Stimulated activated CD4-positive, alpha-beta T cell treated with anti-CD3 and anti-CD28 coated beads, TNF-alpha, amount 100 ng/mL, for 24 hours (primary cell): Measurements from ENCODE around the gene MYL7.
"Not testable (repeated sequence)": the region's sequence is repeated elsewhere in the genome, so short reads cannot be mapped to it uniquely, and the experiment has no call there.

ENCODE experiments used
- DNase-seq, 3 experiments: peaks; one replicate each; pipeline ENCODE4 v3.0.0-alpha.2; 2020; ENCODE audit warnings: low read depth in 3 of 3

MYL7 gene

GRCh38 chr7:44171901-44172300 lies 30.8 kb upstream of the MYL7 start:
- not testable (repeated sequence) for DNase-seq

GRCh38 chr7:44167920-44168319 lies 26.8 kb upstream of the MYL7 start:
- DNase-seq: no peak

GRCh38 chr7:44163591-44163990 lies 22.5 kb upstream of the MYL7 start:
- no peak for DNase-seq

GRCh38 chr7:44162785-44163395 lies 21.8 kb upstream of the MYL7 start:
- no peak for DNase-seq

GRCh38 chr7:44162179-44162578 lies 21.0 kb upstream of the MYL7 start:
- no peak for DNase-seq

GRCh38 chr7:44161371-44161770 lies 20.2 kb upstream of the MYL7 start:
- no peak for DNase-seq

- DNase-seq: no peak
Observed at GRCh38 chr7:44159824-44160630, 18.9 kb upstream of the MYL7 start.

GRCh38 chr7:44158873-44159631 lies 17.9 kb upstream of the MYL7 start:
- DNase-seq: no peak

- no peak for DNase-seq
Observed at GRCh38 chr7:44158096-44158872, 17.2 kb upstream of the MYL7 start.

- DNase-seq: no peak
Observed at GRCh38 chr7:44157116-44158080, 16.3 kb upstream of the MYL7 start.

GRCh38 chr7:44156453-44157010 lies 15.4 kb upstream of the MYL7 start:
- DNase-seq: no peak

GRCh38 chr7:44155191-44156185 lies 14.4 kb upstream of the MYL7 start:
- no peak for DNase-seq

- DNase-seq: no peak
Observed at GRCh38 chr7:44154703-44155102, 13.6 kb upstream of the MYL7 start.

GRCh38 chr7:44153948-44154335 lies 12.8 kb upstream of the MYL7 start:
- no peak for DNase-seq

- DNase-seq: no peak
Observed at GRCh38 chr7:44152971-44153947, 12.1 kb upstream of the MYL7 start.

- no peak for DNase-seq
Observed at GRCh38 chr7:44151956-44152355, 10.8 kb upstream of the MYL7 start.

- no peak for DNase-seq
Observed at GRCh38 chr7:44150966-44151941, 10.1 kb upstream of the MYL7 start.
